HUES6 (cell line): ENCODE data around the gene KCTD19.

ENCODE experiments used
- H3K27ac ChIP-seq: 2 replicates; pipeline ENCODE4 v1.7.0; 2013; ENCODE audit warnings: low read depth, mild to moderate bottlenecking, low read length, inconsistent platforms
- H3K27me3 ChIP-seq: 2 replicates; pipeline ENCODE4 v1.6.1; 2013; ENCODE audit warnings: low read length; ENCODE audit not compliant: control insufficient read depth, insufficient read depth
- H3K36me3 ChIP-seq: 2 replicates; pipeline ENCODE4 v1.6.1; 2013; ENCODE audit warnings: low read length; ENCODE audit not compliant: control insufficient read depth, insufficient read depth
- H3K4me1 ChIP-seq: 2 replicates; pipeline ENCODE4 v1.6.1; 2013; ENCODE audit warnings: low read length; ENCODE audit not compliant: control insufficient read depth, insufficient read depth
- H3K4me3 ChIP-seq: 2 replicates; pipeline ENCODE4 v1.5.1; 2013; ENCODE audit warnings: low read depth, low read length
- H3K9ac ChIP-seq: one replicate; pipeline ENCODE4 v1.6.1; 2013; ENCODE audit warnings: mild to moderate bottlenecking, low read length
- H3K9me3 ChIP-seq: 2 replicates; pipeline ENCODE4 v1.6.1; 2013; ENCODE audit warnings: low read depth, low read length; ENCODE audit not compliant: control insufficient read depth, insufficient read depth

The KCTD19 gene

DNA sequence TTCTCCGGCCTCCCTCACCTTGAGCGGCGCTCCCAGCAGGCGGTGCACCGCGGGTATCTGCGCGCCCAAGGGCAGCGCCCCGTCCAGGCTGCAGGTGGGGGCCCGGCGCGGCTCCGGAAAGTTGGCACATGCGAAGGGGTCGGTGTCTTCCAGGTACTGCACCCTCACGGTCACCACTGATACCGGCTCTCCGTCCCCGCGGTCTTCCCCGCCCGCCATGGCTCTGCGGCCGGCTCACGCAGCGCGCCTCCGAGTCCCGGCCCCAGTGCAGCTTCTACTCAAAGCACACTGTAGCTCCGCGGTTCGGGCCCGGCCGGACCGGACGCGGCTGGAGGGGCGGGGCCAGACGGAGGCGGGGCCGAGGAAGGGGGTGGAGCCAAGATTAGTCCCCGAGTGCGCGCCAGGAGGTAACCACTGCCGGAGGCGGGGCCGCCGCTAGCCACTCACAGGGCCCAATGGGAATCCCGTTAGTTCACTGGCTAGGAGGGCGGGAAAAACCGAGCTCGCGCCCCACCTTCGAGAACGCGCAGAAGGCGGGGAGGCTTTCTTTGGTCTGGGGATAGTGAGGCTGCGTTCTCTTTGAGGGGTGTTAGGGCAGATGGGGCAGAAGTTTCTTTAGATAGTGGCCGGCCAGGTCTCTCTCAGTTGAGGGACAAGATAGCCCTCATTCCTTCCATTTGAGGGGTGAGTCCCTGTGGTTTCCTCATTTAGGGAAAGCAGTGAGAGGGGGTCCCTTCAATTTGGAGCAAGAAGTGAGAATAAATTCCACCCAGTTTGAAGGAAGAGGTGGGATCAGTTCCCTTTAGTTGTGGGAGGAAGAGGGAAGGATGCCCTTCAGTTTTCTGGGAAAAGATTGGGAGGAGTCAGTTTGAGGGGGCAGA, 79.1 kb downstream of the KCTD19 start, which contains the start of gene FHOD1:
FHOD1 (minus strand) TSS at position 290 of the 881 bp plus-strand sequence; CDS start at position 219, 71 bp downstream.
- Histone ChIP-seq H3K27me3 (peaks cover 32% of the 10 kb centered on the region), H3K4me1 (peaks cover 39% of the 10 kb centered on the region), H3K9me3 (no peaks in the 10 kb centered on the region), H3K27ac (peak within 1 kb of the TSS; percentile 90), H3K4me3 (peak within 1 kb of the TSS; percentile 89), H3K9ac (peak within 1 kb of the TSS; percentile 78), H3K36me3 (no peaks in the 10 kb centered on the region)

- Histone ChIP-seq H3K36me3 (no peaks in the 10 kb centered on the region), H3K9ac (peak overlapping the region; percentile 78), H3K9me3 (no peaks in the 10 kb centered on the region), H3K27me3 (peaks cover 32% of the 10 kb centered on the region), H3K27ac (peak overlapping the region; percentile 90; the same call in 1 of the 2 replicates), H3K4me3 (peak overlapping the region; percentile 89), H3K4me1 (peaks cover 44% of the 10 kb centered on the region)
These were observed 79.8 kb downstream of the KCTD19 start for GRCh38 chr16:67246756-67247191.

DNA sequence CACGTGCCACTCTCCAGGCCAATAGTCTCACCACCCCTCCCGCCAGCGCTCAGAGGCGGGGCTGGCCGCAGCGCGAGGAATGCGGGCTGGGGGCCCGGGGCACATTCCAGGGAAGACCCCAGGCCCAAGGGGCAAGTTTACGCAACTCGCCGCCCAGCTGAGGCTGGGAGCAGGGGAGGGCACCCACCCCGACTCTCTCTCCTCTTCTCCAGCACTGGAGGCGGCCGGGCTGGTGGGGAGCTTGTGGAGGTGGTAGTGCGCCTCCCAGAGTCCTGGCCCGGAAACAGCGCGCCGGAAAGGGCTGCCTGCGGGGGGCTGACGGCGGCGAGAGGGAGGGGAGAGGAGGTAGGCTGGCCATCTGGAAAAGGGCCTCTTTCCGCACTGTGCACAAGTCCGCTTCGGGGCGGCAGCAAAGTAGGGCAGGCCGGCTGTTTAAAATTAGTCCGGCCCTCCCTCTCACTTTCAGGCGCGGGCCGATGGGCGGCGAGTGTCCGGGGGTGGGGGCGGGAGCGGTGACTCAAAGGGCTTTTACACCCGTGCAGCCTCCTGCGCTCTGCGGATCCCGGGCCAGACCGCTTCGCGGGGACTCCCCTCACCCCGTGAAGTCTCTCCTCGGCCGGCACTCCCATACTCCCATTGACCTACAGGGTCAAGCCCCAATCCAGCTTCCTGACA, 80.3 kb downstream of the KCTD19 start:
- Histone ChIP-seq H3K36me3 (no peaks in the 10 kb centered on the region), H3K27me3 (peaks cover 32% of the 10 kb centered on the region), H3K9me3 (no peaks in the 10 kb centered on the region), H3K27ac (peak overlapping the region; percentile 90), H3K4me1 (peaks cover 50% of the 10 kb centered on the region), H3K4me3 (peak overlapping the region; percentile 89), H3K9ac (peak overlapping the region; percentile 71)

- peak overlapping the region; percentile 89 for H3K4me3 ChIP-seq
- H3K9me3 ChIP-seq: no peaks in the 10 kb centered on the region
- H3K36me3 ChIP-seq: no peaks in the 10 kb centered on the region
- peaks cover 54% of the 10 kb centered on the region for H3K4me1 ChIP-seq
- H3K9ac ChIP-seq: peak overlapping the region; percentile 71
- peaks cover 29% of the 10 kb centered on the region for H3K27me3 ChIP-seq
- peak overlapping the region; percentile 90 for H3K27ac ChIP-seq
These were observed 80.9 kb downstream of the KCTD19 start for GRCh38 chr16:67245674-67246080.

GRCh38 chr16:67245186-67245585, 81.4 kb downstream of the KCTD19 start:
- no peak overlapping the region for H3K9ac ChIP-seq
- H3K4me1 ChIP-seq: peaks cover 58% of the 10 kb centered on the region
- no peaks in the 10 kb centered on the region for H3K36me3 ChIP-seq
- H3K27ac ChIP-seq: no peak overlapping the region
- H3K4me3 ChIP-seq: peak overlapping the region; percentile 89; the same call in 1 of the 2 replicates
- H3K27me3 ChIP-seq: peaks cover 24% of the 10 kb centered on the region
- no peaks in the 10 kb centered on the region for H3K9me3 ChIP-seq

DNA sequence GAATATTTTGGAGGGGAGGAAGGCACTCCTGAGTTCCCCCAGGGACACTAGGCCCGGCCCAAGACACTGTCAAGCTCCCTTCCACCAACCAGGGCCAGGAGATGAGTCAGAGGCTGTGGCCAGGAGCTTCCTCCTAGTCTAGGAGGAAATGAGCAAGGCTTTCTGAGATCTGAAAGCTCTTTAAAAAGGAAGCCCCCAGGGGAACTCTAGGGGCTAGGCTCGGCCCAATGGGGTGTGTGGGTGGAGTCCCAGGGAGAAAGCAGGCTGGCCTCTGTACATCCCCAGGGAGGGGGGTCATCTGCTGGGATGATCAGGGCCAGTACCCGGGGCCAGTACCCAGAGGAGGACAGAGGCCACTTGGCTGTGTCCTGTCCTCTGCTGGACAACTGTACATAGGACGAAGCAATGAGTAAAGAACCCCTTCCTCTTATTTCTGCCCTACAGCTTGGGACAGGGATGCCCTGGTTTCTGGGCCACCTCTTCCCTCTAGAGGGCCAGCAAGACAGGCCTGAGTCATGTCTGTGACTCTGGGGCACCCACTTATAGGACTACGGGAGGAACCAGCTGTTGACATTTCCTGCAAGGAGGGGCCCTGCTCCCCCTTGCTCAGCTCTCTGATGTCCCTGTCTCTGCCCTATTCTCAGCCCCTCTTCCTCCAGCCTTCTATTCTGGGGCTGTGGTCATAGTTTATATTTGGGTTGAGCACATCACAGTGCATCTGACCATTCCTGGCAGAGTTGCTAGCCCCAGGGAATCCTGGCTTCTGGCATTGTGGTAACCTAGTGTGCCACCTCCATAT, 82.0 kb downstream of the KCTD19 start:
- peak overlapping the region; percentile 37; the same call in 1 of the 2 replicates for H3K27ac ChIP-seq

GRCh38 chr16:67243481-67243880, 83.1 kb downstream of the KCTD19 start:
- Histone ChIP-seq H3K4me3 (no peak overlapping the region), H3K9ac (no peak overlapping the region), H3K27me3 (peaks cover 7% of the 10 kb centered on the region), H3K27ac (no peak overlapping the region), H3K9me3 (no peaks in the 10 kb centered on the region), H3K4me1 (peaks cover 49% of the 10 kb centered on the region), H3K36me3 (peaks cover 15% of the 10 kb centered on the region)

More for the DNA sequence above, 82.0 kb downstream of the KCTD19 start:
- Histone ChIP-seq H3K36me3 (peaks cover 4% of the 10 kb centered on the region), H3K9me3 (no peaks in the 10 kb centered on the region), H3K4me1 (peaks cover 53% of the 10 kb centered on the region), H3K9ac (no peak overlapping the region), H3K4me3 (no peak overlapping the region; the same call in 1 of the 2 replicates), H3K27me3 (peaks cover 18% of the 10 kb centered on the region)

- no peaks in the 10 kb centered on the region for H3K27me3 ChIP-seq
- peaks cover 43% of the 10 kb centered on the region for H3K4me1 ChIP-seq
- no peak overlapping the region for H3K27ac ChIP-seq
- no peak overlapping the region for H3K9ac ChIP-seq
- no peak overlapping the region for H3K4me3 ChIP-seq
- peaks cover 26% of the 10 kb centered on the region for H3K36me3 ChIP-seq
- no peaks in the 10 kb centered on the region for H3K9me3 ChIP-seq
These were observed 84.3 kb downstream of the KCTD19 start for GRCh38 chr16:67242138-67242730.

GRCh38 chr16:67241008-67241900, 85.3 kb downstream of the KCTD19 start:
- Histone ChIP-seq H3K36me3 (peaks cover 28% of the 10 kb centered on the region), H3K27ac (peak overlapping the region; percentile 90; the same call in 1 of the 2 replicates), H3K27me3 (no peaks in the 10 kb centered on the region), H3K4me3 (peak overlapping the region; percentile 16; the same call in 1 of the 2 replicates), H3K9me3 (no peaks in the 10 kb centered on the region), H3K4me1 (peaks cover 49% of the 10 kb centered on the region), H3K9ac (peak overlapping the region; percentile 74)
